ENCODE results near the gene PTPRM.

Gene PTPRM

GRCh38 chr18:8411492-8411891 is 844.4 kb downstream of the PTPRM start:
- Histone ChIP-seq H4K20me1 (ENCODE audit: insufficient read depth, low read length) (no peaks in the 10 kb centered on the region), H3K27ac (ENCODE audit: low read length) (no peak overlapping the region), H3K9me3 (ENCODE audit: insufficient read depth, low read length, severe bottlenecking) (peaks cover 2% of the 10 kb centered on the region), H3K4me3 (ENCODE audit: low read depth in 1 of 2, low read length in 2 of 2) (no peak overlapping the region), H3K4me2 (ENCODE audit: insufficient read depth, low read length) (no peak overlapping the region), H3K79me2 (ENCODE audit: insufficient read depth, low read length) (no peaks in the 10 kb centered on the region), H3K9ac (ENCODE audit: low read depth, low read length) (no peak overlapping the region), H3K27me3 (ENCODE audit: insufficient read depth, low read length, poor library complexity) (no peaks in the 10 kb centered on the region), H3K4me1 (ENCODE audit: insufficient read depth, low read length) (no peaks in the 10 kb centered on the region), H2AFZ (ENCODE audit: low read depth, low read length) (no peak overlapping the region), H3K36me3 (ENCODE audit: insufficient read depth, low read length) (no peaks in the 10 kb centered on the region)
- no peak for ATAC-seq (ENCODE audit: insufficient read depth, low read depth)
- TF ChIP-seq EZH2 (IDR thresholded peaks at IDR 0.05; ENCODE audit: borderline replicate concordance, low read depth, low read length, severe bottlenecking) = no peak
- no peak for DNase-seq

DNA sequence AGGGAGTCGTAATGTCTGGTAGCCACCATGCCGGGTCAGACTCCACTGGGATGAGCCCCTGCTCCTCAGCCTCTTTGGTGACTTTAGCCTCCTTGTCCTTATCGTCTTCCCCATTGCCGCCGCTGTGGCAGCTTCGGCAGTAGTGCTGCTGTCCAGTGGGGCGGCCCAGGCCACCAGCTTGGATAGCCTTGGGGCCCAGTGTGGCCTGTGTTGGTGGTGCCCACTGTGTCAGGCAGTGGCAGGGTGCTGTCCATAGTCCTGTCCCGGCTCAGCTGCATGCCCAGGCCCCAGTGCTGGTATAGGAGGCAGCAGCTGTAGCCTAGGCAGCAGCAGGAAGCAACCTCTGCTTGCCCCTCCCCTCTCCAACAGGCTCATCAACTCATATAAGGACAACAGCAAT is 845.0 kb downstream of the PTPRM start:
- no peak overlapping the region for H3K4me2 ChIP-seq (ENCODE audit: insufficient read depth, low read length)
- H4K20me1 ChIP-seq (ENCODE audit: insufficient read depth, low read length) = no peaks in the 10 kb centered on the region
- DNase-seq (no peak), ATAC-seq (ENCODE audit: insufficient read depth, low read depth) (no peak)
- H3K36me3 ChIP-seq (ENCODE audit: insufficient read depth, low read length) = no peaks in the 10 kb centered on the region
- no peaks in the 10 kb centered on the region for H3K4me1 ChIP-seq (ENCODE audit: insufficient read depth, low read length)
- no peak overlapping the region for H3K9ac ChIP-seq (ENCODE audit: low read depth, low read length)
- peaks cover 2% of the 10 kb centered on the region for H3K9me3 ChIP-seq (ENCODE audit: insufficient read depth, low read length, severe bottlenecking)
- no peak overlapping the region for H3K27ac ChIP-seq (ENCODE audit: low read length)
- no peaks in the 10 kb centered on the region for H3K79me2 ChIP-seq (ENCODE audit: insufficient read depth, low read length)
- no peak overlapping the region for H3K4me3 ChIP-seq (ENCODE audit: low read depth in 1 of 2, low read length in 2 of 2)
- H2AFZ ChIP-seq (ENCODE audit: low read depth, low read length) = no peak overlapping the region
- H3K27me3 ChIP-seq (ENCODE audit: insufficient read depth, low read length, poor library complexity) = no peaks in the 10 kb centered on the region
- no peak for TF ChIP-seq CTCF (IDR thresholded peaks at IDR 0.05; ENCODE audit: borderline replicate concordance, extremely low read depth, low read length, poor library complexity, severe bottlenecking)
- TF ChIP-seq EZH2 (IDR thresholded peaks at IDR 0.05; ENCODE audit: borderline replicate concordance, low read depth, low read length, severe bottlenecking) = no peak

- Histone ChIP-seq H3K27me3 (ENCODE audit: insufficient read depth, low read length, poor library complexity) (no peaks in the 10 kb centered on the region), H3K27ac (ENCODE audit: low read length) (no peak overlapping the region), H3K36me3 (ENCODE audit: insufficient read depth, low read length) (no peaks in the 10 kb centered on the region), H3K9ac (ENCODE audit: low read depth, low read length) (no peak overlapping the region), H3K79me2 (ENCODE audit: insufficient read depth, low read length) (no peaks in the 10 kb centered on the region), H4K20me1 (ENCODE audit: insufficient read depth, low read length) (no peaks in the 10 kb centered on the region), H3K4me3 (ENCODE audit: low read depth in 1 of 2, low read length in 2 of 2) (no peak overlapping the region), H3K9me3 (ENCODE audit: insufficient read depth, low read length, severe bottlenecking) (peaks cover 2% of the 10 kb centered on the region), H3K4me2 (ENCODE audit: insufficient read depth, low read length) (no peak overlapping the region), H2AFZ (ENCODE audit: low read depth, low read length) (no peak overlapping the region), H3K4me1 (ENCODE audit: insufficient read depth, low read length) (no peaks in the 10 kb centered on the region)
- ATAC-seq (ENCODE audit: insufficient read depth, low read depth) (no peak), DNase-seq (no peak)
- TF ChIP-seq EZH2 (IDR thresholded peaks at IDR 0.05; ENCODE audit: borderline replicate concordance, low read depth, low read length, severe bottlenecking) = no peak
- TF ChIP-seq CTCF (IDR thresholded peaks at IDR 0.05; ENCODE audit: borderline replicate concordance, extremely low read depth, low read length, poor library complexity, severe bottlenecking) = no peak
These were observed 846.1 kb downstream of the PTPRM start for GRCh38 chr18:8413189-8413588.

DNA sequence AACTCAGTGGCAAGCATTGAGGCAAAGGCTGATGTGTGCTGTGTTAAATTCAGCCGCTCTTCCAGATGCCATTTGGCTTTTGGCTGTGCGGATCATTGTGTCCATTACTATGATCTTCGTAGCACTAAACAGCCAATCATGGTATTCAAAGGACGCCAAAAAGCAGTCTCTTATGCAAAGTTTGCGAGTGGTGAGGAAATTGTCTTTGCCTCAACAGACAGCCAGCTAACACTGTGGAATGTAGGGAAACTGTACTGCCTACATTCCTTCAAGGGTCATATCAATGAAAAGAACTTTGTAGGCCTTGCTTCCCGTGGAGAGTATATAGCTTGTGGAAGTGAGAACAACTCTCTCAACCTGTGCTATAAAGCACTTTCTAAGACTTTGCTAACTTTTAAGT is 846.6 kb downstream of the PTPRM start:
- Histone ChIP-seq H3K4me1 (ENCODE audit: insufficient read depth, low read length) (no peaks in the 10 kb centered on the region), H3K79me2 (ENCODE audit: insufficient read depth, low read length) (no peaks in the 10 kb centered on the region), H3K36me3 (ENCODE audit: insufficient read depth, low read length) (no peaks in the 10 kb centered on the region), H3K9me3 (ENCODE audit: insufficient read depth, low read length, severe bottlenecking) (peaks cover 2% of the 10 kb centered on the region), H3K4me2 (ENCODE audit: insufficient read depth, low read length) (no peak overlapping the region), H3K27ac (ENCODE audit: low read length) (no peak overlapping the region), H3K27me3 (ENCODE audit: insufficient read depth, low read length, poor library complexity) (no peaks in the 10 kb centered on the region), H2AFZ (ENCODE audit: low read depth, low read length) (no peak overlapping the region), H3K9ac (ENCODE audit: low read depth, low read length) (no peak overlapping the region), H3K4me3 (ENCODE audit: low read depth in 1 of 2, low read length in 2 of 2) (no peak overlapping the region), H4K20me1 (ENCODE audit: insufficient read depth, low read length) (no peaks in the 10 kb centered on the region)
- ATAC-seq (ENCODE audit: insufficient read depth, low read depth) = no peak
- TF ChIP-seq EZH2 (IDR thresholded peaks at IDR 0.05; ENCODE audit: borderline replicate concordance, low read depth, low read length, severe bottlenecking) = no peak
- TF ChIP-seq CTCF (IDR thresholded peaks at IDR 0.05; ENCODE audit: borderline replicate concordance, extremely low read depth, low read length, poor library complexity, severe bottlenecking) = no peak
- no peak for DNase-seq

Measured in DND-41 (cell line).